Measurements from ENCODE around the gene CLDN1.

CLDN1 gene

GRCh38 chr3:190266913-190267290, 55.3 kb downstream of the CLDN1 start:
- H3K9me3 ChIP-seq (ENCODE audit: control insufficient read depth, low read length), result no peaks in the 10 kb centered on the region
- no peaks in the 10 kb centered on the region for H3K4me1 ChIP-seq (ENCODE audit: control insufficient read depth, insufficient read depth, low read length, poor library complexity, severe bottlenecking)
- H3K36me3 ChIP-seq (ENCODE audit: control insufficient read depth, insufficient read depth, low read length), result no peaks in the 10 kb centered on the region
- no peak overlapping the region for H3K4me3 ChIP-seq (ENCODE audit: extremely low read depth, insufficient read depth, low read length, poor library complexity, severe bottlenecking)
- H3K27ac ChIP-seq (ENCODE audit: low read depth, low read length, severe bottlenecking), result no peak overlapping the region
- WGBS, 2 experiments (ENCODE audit: insufficient coverage in 2 of 2), result no CpG with 5 or more reads among the region's 1 CpG

GRCh38 chr3:190266265-190266912, 55.9 kb downstream of the CLDN1 start:
- no peak overlapping the region for H3K4me3 ChIP-seq (ENCODE audit: extremely low read depth, insufficient read depth, low read length, poor library complexity, severe bottlenecking)
- H3K9me3 ChIP-seq (ENCODE audit: control insufficient read depth, low read length), result no peaks in the 10 kb centered on the region
- H3K36me3 ChIP-seq (ENCODE audit: control insufficient read depth, insufficient read depth, low read length), result no peaks in the 10 kb centered on the region
- H3K4me1 ChIP-seq (ENCODE audit: control insufficient read depth, insufficient read depth, low read length, poor library complexity, severe bottlenecking), result no peaks in the 10 kb centered on the region
- no peak overlapping the region for H3K27ac ChIP-seq (ENCODE audit: low read depth, low read length, severe bottlenecking)

GRCh38 chr3:190265796-190266195, 56.5 kb downstream of the CLDN1 start:
- no peaks in the 10 kb centered on the region for H3K36me3 ChIP-seq (ENCODE audit: control insufficient read depth, insufficient read depth, low read length)
- no peaks in the 10 kb centered on the region for H3K9me3 ChIP-seq (ENCODE audit: control insufficient read depth, low read length)
- no peak overlapping the region for H3K4me3 ChIP-seq (ENCODE audit: extremely low read depth, insufficient read depth, low read length, poor library complexity, severe bottlenecking)
- H3K4me1 ChIP-seq (ENCODE audit: control insufficient read depth, insufficient read depth, low read length, poor library complexity, severe bottlenecking), result no peaks in the 10 kb centered on the region
- H3K27ac ChIP-seq (ENCODE audit: low read depth, low read length, severe bottlenecking), result no peak overlapping the region
- 100% methylated on average over 2 of the region's 3 CpGs; no CpG with 5 or more reads in 1 of the 2 experiments for WGBS, 2 experiments (ENCODE audit: insufficient coverage in 2 of 2)

- Histone ChIP-seq H3K4me1 (ENCODE audit: control insufficient read depth, insufficient read depth, low read length, poor library complexity, severe bottlenecking) (no peaks in the 10 kb centered on the region), H3K36me3 (ENCODE audit: control insufficient read depth, insufficient read depth, low read length) (no peaks in the 10 kb centered on the region), H3K4me3 (ENCODE audit: extremely low read depth, insufficient read depth, low read length, poor library complexity, severe bottlenecking) (no peak overlapping the region), H3K9me3 (ENCODE audit: control insufficient read depth, low read length) (no peaks in the 10 kb centered on the region), H3K27ac (ENCODE audit: low read depth, low read length, severe bottlenecking) (no peak overlapping the region)
- 67% methylated on average over 1 of the region's 1 CpG; no CpG with 5 or more reads in 1 of the 2 experiments for WGBS, 2 experiments (ENCODE audit: insufficient coverage in 2 of 2)
These were observed 57.1 kb downstream of the CLDN1 start for GRCh38 chr3:190265126-190265525.

GRCh38 chr3:190261740-190262139, 60.5 kb downstream of the CLDN1 start:
- no peaks in the 10 kb centered on the region for H3K4me1 ChIP-seq (ENCODE audit: control insufficient read depth, insufficient read depth, low read length, poor library complexity, severe bottlenecking)
- no peak overlapping the region for H3K4me3 ChIP-seq (ENCODE audit: extremely low read depth, insufficient read depth, low read length, poor library complexity, severe bottlenecking)
- H3K36me3 ChIP-seq (ENCODE audit: control insufficient read depth, insufficient read depth, low read length), result no peaks in the 10 kb centered on the region
- no peaks in the 10 kb centered on the region for H3K9me3 ChIP-seq (ENCODE audit: control insufficient read depth, low read length)
- H3K27ac ChIP-seq (ENCODE audit: low read depth, low read length, severe bottlenecking), result no peak overlapping the region

GRCh38 chr3:190261015-190261414, 61.2 kb downstream of the CLDN1 start:
- H3K4me1 ChIP-seq (ENCODE audit: control insufficient read depth, insufficient read depth, low read length, poor library complexity, severe bottlenecking), result no peaks in the 10 kb centered on the region
- H3K27ac ChIP-seq (ENCODE audit: low read depth, low read length, severe bottlenecking), result no peak overlapping the region
- H3K9me3 ChIP-seq (ENCODE audit: control insufficient read depth, low read length), result no peaks in the 10 kb centered on the region
- H3K36me3 ChIP-seq (ENCODE audit: control insufficient read depth, insufficient read depth, low read length), result no peaks in the 10 kb centered on the region
- H3K4me3 ChIP-seq (ENCODE audit: extremely low read depth, insufficient read depth, low read length, poor library complexity, severe bottlenecking), result no peak overlapping the region
- 83 to 100% methylated on average over 1 of the region's 3 CpGs for WGBS, 2 experiments (ENCODE audit: insufficient coverage in 2 of 2)

- Histone ChIP-seq H3K9me3 (ENCODE audit: control insufficient read depth, low read length) (no peaks in the 10 kb centered on the region), H3K4me3 (ENCODE audit: extremely low read depth, insufficient read depth, low read length, poor library complexity, severe bottlenecking) (no peak overlapping the region), H3K36me3 (ENCODE audit: control insufficient read depth, insufficient read depth, low read length) (no peaks in the 10 kb centered on the region), H3K4me1 (ENCODE audit: control insufficient read depth, insufficient read depth, low read length, poor library complexity, severe bottlenecking) (no peaks in the 10 kb centered on the region), H3K27ac (ENCODE audit: low read depth, low read length, severe bottlenecking) (no peak overlapping the region)
- WGBS, 2 experiments (ENCODE audit: insufficient coverage in 2 of 2), result no CpG with 5 or more reads among the region's 2 CpGs
These were observed 61.9 kb downstream of the CLDN1 start for GRCh38 chr3:190260301-190260700.

- H3K27ac ChIP-seq (ENCODE audit: low read depth, low read length, severe bottlenecking), result no peak overlapping the region
- H3K36me3 ChIP-seq (ENCODE audit: control insufficient read depth, insufficient read depth, low read length), result no peaks in the 10 kb centered on the region
- no peaks in the 10 kb centered on the region for H3K9me3 ChIP-seq (ENCODE audit: control insufficient read depth, low read length)
- H3K4me3 ChIP-seq (ENCODE audit: extremely low read depth, insufficient read depth, low read length, poor library complexity, severe bottlenecking), result no peak overlapping the region
- WGBS, 2 experiments (ENCODE audit: insufficient coverage in 2 of 2), result 70 to 71% methylated on average over 4 to 5 of the region's 5 CpGs
- H3K4me1 ChIP-seq (ENCODE audit: control insufficient read depth, insufficient read depth, low read length, poor library complexity, severe bottlenecking), result no peaks in the 10 kb centered on the region
These were observed 63.6 kb downstream of the CLDN1 start for GRCh38 chr3:190258634-190259033.

Measured in mesodermal cell (in vitro differentiated cells).